ENCODE results near the gene QARS1. TPM values are rescaled to one million over a fixed set of nuclear protein-coding genes. Genes with fewer than 3 reads are reported as not detected.

QARS1 gene
- total RNA-seq, 1 donor from 2014 or later, result 232 TPM

GRCh38 chr3:49108346-49108745 lies 3.8 kb upstream of the QARS1 start:
- peaks cover 29% of the 10 kb centered on the region for H3K36me3 ChIP-seq (ENCODE audit: control insufficient read depth, insufficient read depth, low read length)
- FAIRE-seq (no peak), DNase-seq (ENCODE audit: low read depth) (no peak)
- H3K27me3 ChIP-seq (ENCODE audit: control insufficient read depth, insufficient read depth, low read length), result no peaks in the 10 kb centered on the region
- no peak for TF ChIP-seq CTCF (IDR thresholded peaks at IDR 0.05; ENCODE audit: insufficient read depth, low read length, severe bottlenecking)
- no peak overlapping the region for H3K4me3 ChIP-seq (ENCODE audit: low read depth, low read length)

DNA sequence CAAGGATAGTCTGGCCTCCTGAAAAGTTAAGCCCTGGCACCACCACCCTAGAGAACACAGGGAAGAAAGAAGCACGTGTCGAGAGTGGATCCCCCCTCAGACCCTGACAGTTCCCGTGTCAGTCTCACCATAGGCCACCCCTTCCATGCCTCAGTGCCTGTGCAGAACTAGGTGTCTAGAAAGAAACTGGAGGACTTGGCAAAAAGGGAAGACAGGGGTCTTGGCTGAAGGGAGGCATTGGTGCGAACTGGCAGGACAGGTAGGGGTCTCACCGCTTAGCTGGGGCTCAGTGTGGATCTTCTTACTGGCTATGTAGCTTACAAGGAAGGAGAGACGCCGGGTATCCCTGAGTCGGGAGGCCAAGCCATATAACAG lies 518 bp downstream of the QARS1 start:
- FAIRE-seq (no peak), DNase-seq (ENCODE audit: low read depth) (no peak)
- H3K36me3 ChIP-seq (ENCODE audit: control insufficient read depth, insufficient read depth, low read length), result peaks cover 31% of the 10 kb centered on the region
- TF ChIP-seq CTCF (IDR thresholded peaks at IDR 0.05; ENCODE audit: insufficient read depth, low read length, severe bottlenecking), result no peak
- H3K4me3 ChIP-seq (ENCODE audit: low read depth, low read length), result peak overlapping the region; percentile 71
- H3K27me3 ChIP-seq (ENCODE audit: control insufficient read depth, insufficient read depth, low read length), result no peaks in the 10 kb centered on the region

DNA sequence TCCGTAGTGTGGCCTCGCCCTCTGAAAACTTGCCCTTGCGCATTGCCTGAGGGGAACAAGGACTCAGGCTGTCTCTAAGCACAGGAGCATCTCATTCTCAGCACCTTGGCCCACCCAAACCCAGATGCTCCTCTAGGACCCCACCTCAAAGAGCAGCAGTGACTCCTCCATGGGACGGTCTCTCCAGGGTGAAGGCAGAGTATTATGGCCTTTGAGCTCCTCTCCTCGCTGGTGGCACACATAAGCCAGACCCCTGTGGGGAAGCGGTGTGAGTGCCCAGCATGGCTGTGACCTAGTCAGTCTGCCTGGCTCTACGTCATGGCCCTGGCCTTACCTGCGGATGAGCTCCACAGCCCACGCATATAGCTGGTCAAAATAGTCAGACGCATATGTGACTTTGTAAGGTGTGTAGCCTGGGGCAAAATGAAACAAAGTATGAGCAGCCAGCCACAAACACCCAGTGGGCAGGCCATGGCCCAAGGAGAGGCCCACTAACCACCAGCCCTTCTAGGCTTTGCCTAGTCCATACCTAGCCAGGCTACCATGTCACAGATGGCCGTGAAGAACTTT lies 4.4 kb downstream of the QARS1 start:
- DNase-seq (ENCODE audit: low read depth) (no peak), FAIRE-seq (peak; percentile 72)
- H3K27me3 ChIP-seq (ENCODE audit: control insufficient read depth, insufficient read depth, low read length), result no peaks in the 10 kb centered on the region
- no peak for TF ChIP-seq CTCF (IDR thresholded peaks at IDR 0.05; ENCODE audit: insufficient read depth, low read length, severe bottlenecking)
- H3K36me3 ChIP-seq (ENCODE audit: control insufficient read depth, insufficient read depth, low read length), result peaks cover 39% of the 10 kb centered on the region
- H3K4me3 ChIP-seq (ENCODE audit: low read depth, low read length), result no peak overlapping the region

DNA sequence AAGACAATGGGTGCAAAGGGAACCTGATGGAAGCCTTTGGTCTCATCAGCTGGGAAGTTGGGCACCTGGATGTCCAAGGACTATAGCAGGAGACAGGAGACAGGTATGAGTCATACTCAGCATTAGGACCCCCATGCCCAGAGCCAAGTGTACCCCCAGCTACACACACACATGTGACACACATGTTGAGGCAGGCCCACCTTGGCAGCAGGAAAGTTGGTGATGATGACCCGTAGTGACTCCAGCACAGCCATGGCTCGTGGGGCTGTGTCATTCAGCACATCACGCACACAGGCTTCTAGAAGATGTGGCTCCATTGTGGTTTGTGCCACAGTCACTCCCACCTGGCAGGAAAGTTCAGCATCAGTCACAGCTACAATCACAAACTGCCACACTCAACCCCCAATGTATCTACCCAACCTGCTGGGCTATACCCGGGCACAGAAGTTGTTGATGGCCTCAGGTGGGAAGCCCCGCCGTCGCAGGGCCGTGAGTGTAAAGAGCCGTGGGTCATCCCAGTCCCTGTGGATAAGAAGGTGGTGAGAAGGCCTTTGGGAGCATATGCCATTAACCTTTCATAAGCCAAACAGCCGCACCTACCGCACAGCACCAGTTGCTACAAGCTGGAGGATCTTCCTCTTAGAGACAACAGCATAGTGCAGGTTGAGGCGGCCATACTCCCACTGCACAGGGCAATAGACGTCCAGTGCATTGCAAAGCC lies 5.5 kb downstream of the QARS1 start:
- no peak for TF ChIP-seq CTCF (IDR thresholded peaks at IDR 0.05; ENCODE audit: insufficient read depth, low read length, severe bottlenecking)
- H3K27me3 ChIP-seq (ENCODE audit: control insufficient read depth, insufficient read depth, low read length), result no peaks in the 10 kb centered on the region
- no peak for FAIRE-seq
- H3K4me3 ChIP-seq (ENCODE audit: low read depth, low read length), result no peak overlapping the region
- peaks cover 39% of the 10 kb centered on the region for H3K36me3 ChIP-seq (ENCODE audit: control insufficient read depth, insufficient read depth, low read length)
- no peak for DNase-seq (ENCODE audit: low read depth)

DNA sequence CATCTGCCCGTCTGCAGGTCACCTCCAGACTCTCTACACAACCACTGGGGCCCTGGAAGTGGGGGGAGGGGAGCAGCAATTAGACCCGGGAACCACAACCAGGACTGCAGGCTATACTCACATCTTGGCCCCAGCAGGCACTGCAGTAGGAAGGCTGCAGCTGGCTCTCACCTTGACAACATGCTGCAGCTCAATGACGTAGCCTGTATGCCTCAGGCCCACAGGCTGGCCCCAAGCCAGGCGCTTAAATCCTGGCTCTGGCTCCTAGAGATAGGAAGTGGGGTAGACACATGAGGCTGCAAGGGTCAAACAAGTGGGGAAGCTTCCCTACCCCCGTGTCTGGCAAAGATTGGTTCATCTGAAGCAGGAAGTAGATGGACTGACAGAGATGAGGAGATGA lies 6.1 kb downstream of the QARS1 start:
- H3K27me3 ChIP-seq (ENCODE audit: control insufficient read depth, insufficient read depth, low read length), result no peaks in the 10 kb centered on the region
- no peak for TF ChIP-seq CTCF (IDR thresholded peaks at IDR 0.05; ENCODE audit: insufficient read depth, low read length, severe bottlenecking)
- no peak overlapping the region for H3K4me3 ChIP-seq (ENCODE audit: low read depth, low read length)
- DNase-seq (ENCODE audit: low read depth), result peak; percentile 35
- peaks cover 39% of the 10 kb centered on the region for H3K36me3 ChIP-seq (ENCODE audit: control insufficient read depth, insufficient read depth, low read length)
- no peak for FAIRE-seq

Measured in bronchial epithelial cell (primary cell).